ENCODE measurements around the gene PGLYRP2. TPM values are rescaled to one million over a fixed set of nuclear protein-coding genes. Genes with fewer than 3 reads are reported as not detected.

Gene PGLYRP2
- total and polyA plus RNA-seq, 2 of the 13 experiments (the other 11 are each of a cell fraction or from before 2014, with no cell fraction given): 0.04 to 1.0 TPM

GRCh38 chr19:15438124-15438496 lies 41.2 kb downstream of the PGLYRP2 start (continued):
- TF ChIP-seq CTCF (CRISPR knock-in tag; IDR thresholded peaks at IDR 0.05): no peak
- TF ChIP-seq GATAD1 (CRISPR knock-in tag; IDR thresholded peaks at IDR 0.05): no peak
- TF ChIP-seq IRF1 (CRISPR knock-in tag; IDR thresholded peaks at IDR 0.05; ENCODE audit: low read depth): no peak
- TF ChIP-seq ZNF589 (CRISPR knock-in tag; conservative IDR thresholded peaks at IDR 0.05): no peak
- TF ChIP-seq ZNF549 (CRISPR knock-in tag; IDR thresholded peaks at IDR 0.05): no peak
- no peak for TF ChIP-seq TRIM24 (CRISPR knock-in tag; IDR thresholded peaks at IDR 0.05)
- TF ChIP-seq RNF2 (conservative IDR thresholded peaks at IDR 0.05; ENCODE audit: low read depth): no peak
- TF ChIP-seq KMT2B (CRISPR knock-in tag; IDR thresholded peaks at IDR 0.05): no peak
- TF ChIP-seq PRPF4 (IDR thresholded peaks at IDR 0.05; ENCODE audit: low read depth, low read length, poor library complexity, severe bottlenecking): no peak
- TF ChIP-seq ZNF569 (CRISPR knock-in tag; IDR thresholded peaks at IDR 0.05; ENCODE audit: borderline replicate concordance): no peak
- TF ChIP-seq ZBTB20 (CRISPR knock-in tag; IDR thresholded peaks at IDR 0.05; ENCODE audit: borderline replicate concordance, low read depth): no peak
- TF ChIP-seq SMARCE1 (IDR thresholded peaks at IDR 0.05; ENCODE audit: borderline replicate concordance): no peak
- no peak for TF ChIP-seq CEBPG (CRISPR knock-in tag; IDR thresholded peaks at IDR 0.05)
- TF ChIP-seq ZFAT (CRISPR knock-in tag; conservative IDR thresholded peaks at IDR 0.05): no peak
- 0 out of 2 replicates have a peak, but pooled peaks have one; percentile 17 for TF ChIP-seq ZNF646 (CRISPR knock-in tag; IDR thresholded peaks at IDR 0.05)
- TF ChIP-seq ZNF205 (CRISPR knock-in tag; IDR thresholded peaks at IDR 0.05): no peak
- TF ChIP-seq THAP7 (CRISPR knock-in tag; IDR thresholded peaks at IDR 0.05): peak; percentile 30; the same call in 1 of the 2 replicates
- peak; percentile 74 for TF ChIP-seq TEAD3 (CRISPR knock-in tag; optimal IDR thresholded peaks at IDR 0.05; ENCODE audit: borderline replicate concordance)
- no peak for TF ChIP-seq ZNF101 (CRISPR knock-in tag; IDR thresholded peaks at IDR 0.05; ENCODE audit: borderline replicate concordance, low read depth)
- TF ChIP-seq ZNF446 (CRISPR knock-in tag; IDR thresholded peaks at IDR 0.05): no peak
